Activated B cell treated with CpG ODN at 0.5 μM for 24 hours (primary cell): ENCODE measurements around the gene OVCA2. TPM values are rescaled to one million over a fixed set of nuclear protein-coding genes. Genes with fewer than 3 reads are reported as not detected.
A peak's percentile ranks its signal among the peaks of the same experiment; 100 is the strongest.

Experiments used
- ATAC-seq: fragments of 200-7000 bp; cut with Tn5 transposase; one replicate; pipeline ENCODE4 v1.10.0; 2021; ENCODE audit warnings: low read depth, mild to moderate bottlenecking, moderate library complexity
- CTCF ChIA-PET: fragments of 350-600 bp; sonication (Branson Sonifier 250); formaldehyde crosslinking; loops from one replicate; lab custom pipeline; 2021; ENCODE audit warnings: antibody characterized with exemption; lab: Charles Lee
- POLR2A ChIA-PET: fragments of 350-600 bp; sonication (Branson Sonifier 250); formaldehyde crosslinking; loops from one replicate; lab custom pipeline; 2021; ENCODE audit warnings: antibody characterized with exemption; lab: Charles Lee
- DNase-seq: peaks from one replicate; pipeline ENCODE4 v3.0.0; 2022
- H3K27ac Mint-ChIP-seq: one replicate; pipeline ENCODE4 v1.8.0; 2020; ENCODE audit warnings: mixed read lengths
- H3K27me3 Mint-ChIP-seq: one replicate; pipeline ENCODE4 v1.8.0; 2021; ENCODE audit warnings: mixed read lengths
- H3K36me3 Mint-ChIP-seq: one replicate; pipeline ENCODE4 v1.8.0; 2021; ENCODE audit warnings: low read depth, mixed read lengths
- H3K4me1 Mint-ChIP-seq: one replicate; pipeline ENCODE4 v1.8.0; 2021; ENCODE audit warnings: mixed read lengths
- H3K4me3 Mint-ChIP-seq: one replicate; pipeline ENCODE4 v1.8.0; 2020; ENCODE audit warnings: mild to moderate bottlenecking, mixed read lengths
- H3K9me3 Mint-ChIP-seq: one replicate; pipeline ENCODE4 v1.8.0; 2020; ENCODE audit warnings: mixed read lengths
- intact Hi-C: fragments of 100-400 bp; cut with micrococcal nuclease; formaldehyde crosslinking; loops from one replicate; pipeline ENCODE4 v1.15.1; 2024
- total RNA-seq: library from RNA; stranded (reverse); gene quantifications from 2 replicates; pipeline ENCODE4 v1.2.3, GENCODE V29; 2022
- TF ChIP-seq, protein P1 (sequence below): fragments of 200-600 bp; IDR thresholded peaks from one replicate; pipeline ENCODE4 v1.8.0; 2022; ENCODE audit warnings: antibody characterized with exemption, mild to moderate bottlenecking

The OVCA2 gene
- total RNA-seq, 1 donor from 2014 or later, result 29.4 TPM

DNA sequence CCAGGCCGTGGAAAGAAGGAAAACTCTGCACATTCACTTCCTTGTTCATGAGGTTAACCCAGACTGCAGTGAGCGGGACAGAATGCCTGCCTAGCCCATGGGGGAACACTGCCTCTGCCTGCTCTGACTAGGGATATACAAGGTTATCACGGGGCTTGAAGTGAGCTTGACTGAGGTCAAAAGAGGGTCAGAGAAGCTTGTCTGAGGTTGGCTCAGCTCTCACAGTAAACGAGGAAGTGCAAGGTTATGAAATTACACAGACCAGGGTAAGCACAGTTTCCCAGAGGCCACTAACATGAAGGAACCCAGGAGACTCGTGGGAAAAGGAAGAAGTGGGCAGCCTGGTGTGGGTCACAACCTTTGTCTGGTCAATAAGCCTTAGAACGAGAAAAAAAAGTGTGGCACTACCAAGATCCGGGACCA lies 41.8 kb downstream of the OVCA2 start:
- ATAC-seq (peak; percentile 36), DNase-seq (no peak)
- H3K36me3 Mint-ChIP-seq, result peaks cover 40% of the 10 kb centered on the region
- TF ChIP-seq, protein P1, sequence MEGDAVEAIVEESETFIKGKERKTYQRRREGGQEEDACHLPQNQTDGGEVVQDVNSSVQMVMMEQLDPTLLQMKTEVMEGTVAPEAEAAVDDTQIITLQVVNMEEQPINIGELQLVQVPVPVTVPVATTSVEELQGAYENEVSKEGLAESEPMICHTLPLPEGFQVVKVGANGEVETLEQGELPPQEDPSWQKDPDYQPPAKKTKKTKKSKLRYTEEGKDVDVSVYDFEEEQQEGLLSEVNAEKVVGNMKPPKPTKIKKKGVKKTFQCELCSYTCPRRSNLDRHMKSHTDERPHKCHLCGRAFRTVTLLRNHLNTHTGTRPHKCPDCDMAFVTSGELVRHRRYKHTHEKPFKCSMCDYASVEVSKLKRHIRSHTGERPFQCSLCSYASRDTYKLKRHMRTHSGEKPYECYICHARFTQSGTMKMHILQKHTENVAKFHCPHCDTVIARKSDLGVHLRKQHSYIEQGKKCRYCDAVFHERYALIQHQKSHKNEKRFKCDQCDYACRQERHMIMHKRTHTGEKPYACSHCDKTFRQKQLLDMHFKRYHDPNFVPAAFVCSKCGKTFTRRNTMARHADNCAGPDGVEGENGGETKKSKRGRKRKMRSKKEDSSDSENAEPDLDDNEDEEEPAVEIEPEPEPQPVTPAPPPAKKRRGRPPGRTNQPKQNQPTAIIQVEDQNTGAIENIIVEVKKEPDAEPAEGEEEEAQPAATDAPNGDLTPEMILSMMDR, result no peak
- CTCF ChIA-PET, result interaction anchor here (0.9 to 1.6 kb wide), 3 partner anchors 25 to 87 kb away, joined by 3 to 10 read pairs (median 5); partner anchors contain the start of gene HIC1
- POLR2A ChIA-PET, result interaction anchor here (16.3 kb wide), 1 partner anchor 17 kb away, joined by 449 read pairs; the partner anchor contains the start of gene HIC1
- no peaks in the 10 kb centered on the region for H3K9me3 Mint-ChIP-seq
- intact Hi-C loops, result loop anchor here (1.0 kb wide), 1 partner anchor 13 kb away; no protein-coding TSS in a partner anchor
- H3K4me1 Mint-ChIP-seq, result peaks cover 48% of the 10 kb centered on the region
- no peaks in the 10 kb centered on the region for H3K27me3 Mint-ChIP-seq
- peak overlapping the region; percentile 64 for H3K27ac Mint-ChIP-seq
- no peak overlapping the region for H3K4me3 Mint-ChIP-seq

DNA sequence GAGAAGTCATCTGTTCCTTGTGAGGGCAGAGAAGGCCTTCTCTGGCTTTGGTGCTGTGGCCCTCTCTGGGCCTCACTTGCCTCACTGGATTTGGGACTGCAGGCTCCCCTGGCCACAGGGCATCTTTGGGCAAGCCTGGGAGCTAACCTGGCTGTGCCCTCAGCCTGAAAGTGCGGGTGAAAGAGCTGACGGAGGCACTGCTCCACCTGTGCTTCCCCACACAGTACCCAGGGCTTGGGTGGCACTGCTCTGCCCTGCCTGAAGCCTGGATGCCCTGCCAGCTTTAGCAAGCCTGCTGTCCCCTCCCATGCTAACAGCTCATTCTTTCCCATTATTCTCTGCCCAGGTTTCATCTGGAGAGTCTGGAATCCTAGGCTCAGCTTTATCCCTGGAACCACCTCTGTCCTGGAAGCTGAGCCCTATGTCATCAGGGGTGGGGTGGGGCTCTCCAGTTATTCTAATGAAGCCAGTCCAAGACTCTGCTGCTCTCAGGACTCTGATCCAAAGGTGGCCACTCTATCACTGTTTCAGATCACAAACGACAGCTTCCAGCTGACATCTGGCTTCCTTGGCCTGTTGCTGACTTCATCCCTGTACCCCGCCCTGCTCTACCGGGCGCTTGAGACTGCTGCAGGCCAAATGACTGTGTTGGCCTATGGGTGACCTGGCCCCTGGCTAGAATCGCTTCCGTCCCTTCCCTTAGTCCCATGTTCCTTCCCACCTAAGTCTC lies 42.4 kb downstream of the OVCA2 start:
- peaks cover 36% of the 10 kb centered on the region for H3K36me3 Mint-ChIP-seq
- no peaks in the 10 kb centered on the region for H3K27me3 Mint-ChIP-seq
- no peak overlapping the region for H3K4me3 Mint-ChIP-seq
- ATAC-seq (no peak), DNase-seq (no peak)
- TF ChIP-seq, protein P1, result no peak
- H3K27ac Mint-ChIP-seq, result peak overlapping the region; percentile 64
- no peaks in the 10 kb centered on the region for H3K9me3 Mint-ChIP-seq
- H3K4me1 Mint-ChIP-seq, result peaks cover 54% of the 10 kb centered on the region
- intact Hi-C loops, result no loop called here
- CTCF ChIA-PET, result interaction anchor here (0.9 to 1.6 kb wide), 3 partner anchors 26 to 86 kb away, joined by 3 to 10 read pairs (median 5); partner anchors contain the start of gene HIC1
- POLR2A ChIA-PET, result interaction anchor here (16.3 kb wide), 1 partner anchor 18 kb away, joined by 449 read pairs; the partner anchor contains the start of gene HIC1

DNA sequence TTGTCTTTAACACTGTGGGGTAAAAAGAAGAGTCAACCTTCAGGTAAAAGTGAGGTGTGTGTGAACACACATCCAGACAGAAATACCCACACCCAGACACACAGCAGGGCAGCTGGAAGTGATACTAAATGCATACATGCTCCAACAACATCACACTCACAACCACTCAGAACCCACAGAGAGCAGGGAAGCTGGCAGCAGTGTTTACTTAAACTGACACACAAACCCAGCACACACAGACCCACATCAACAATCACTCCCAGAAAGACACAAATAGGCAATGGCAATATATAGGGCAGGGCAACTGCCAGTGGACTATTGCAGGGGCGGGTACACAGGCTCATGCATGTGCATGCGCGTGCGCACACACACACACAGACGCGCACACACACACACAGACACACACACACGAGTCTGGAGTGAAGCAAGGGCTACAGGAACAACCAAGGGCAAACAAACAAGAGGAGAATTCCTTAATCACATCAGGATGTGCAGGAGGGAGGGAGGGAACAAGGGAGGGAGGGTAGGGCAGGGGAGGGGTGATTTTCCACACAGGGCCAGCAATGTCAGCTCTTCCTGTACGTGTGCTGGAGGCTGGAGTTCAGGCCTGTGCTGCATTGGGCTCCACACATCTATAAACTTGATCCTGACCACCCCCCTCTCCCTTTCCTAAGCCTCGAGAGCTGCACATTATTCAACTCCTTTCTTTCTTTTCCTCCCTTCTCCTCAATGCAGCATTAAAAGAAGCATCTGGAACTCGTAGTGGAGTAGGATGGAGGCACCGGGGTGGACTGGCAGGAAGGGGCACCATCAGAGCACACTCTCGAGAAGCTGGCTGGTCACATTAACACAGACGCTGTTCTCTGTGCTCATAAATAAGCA lies 43.2 kb downstream of the OVCA2 start:
- Mint-ChIP-seq H3K4me1 (peaks cover 62% of the 10 kb centered on the region), H3K27me3 (no peaks in the 10 kb centered on the region), H3K36me3 (peaks cover 30% of the 10 kb centered on the region), H3K9me3 (no peaks in the 10 kb centered on the region), H3K27ac (no peak overlapping the region), H3K4me3 (no peak overlapping the region)
- DNase-seq (no peak), ATAC-seq (no peak)
- intact Hi-C loops, result loop anchor here (5.0 kb wide), 1 partner anchor 37 kb away; no protein-coding TSS in a partner anchor
- CTCF ChIA-PET, result interaction anchor here (1.6 to 7.3 kb wide), 2 partner anchors 27 to 28 kb away, joined by 10 to 98 read pairs; partner anchors contain the start of gene HIC1
- POLR2A ChIA-PET, result interaction anchor here (1.3 to 16.3 kb wide), 2 partner anchors 19 to 131 kb away, joined by 5 to 449 read pairs; partner anchors contain the start of gene HIC1
- TF ChIP-seq, protein P1, result no peak

DNA sequence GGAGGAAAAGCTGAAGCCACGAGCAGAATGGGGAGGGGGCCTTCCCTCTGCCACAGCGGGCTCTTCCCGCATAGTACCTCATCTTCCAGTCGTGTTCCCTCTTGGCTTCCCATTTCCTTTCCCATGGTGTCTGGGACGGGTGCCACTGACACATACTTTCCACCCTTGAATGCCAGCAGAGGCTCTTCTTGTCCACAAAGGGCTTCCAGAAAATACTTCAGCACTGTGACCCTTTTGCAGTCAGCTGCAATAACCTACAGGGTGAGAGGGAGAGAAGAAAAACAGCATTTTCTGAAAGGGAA lies 43.8 kb downstream of the OVCA2 start:
- intact Hi-C loops, result loop anchor here (5.0 kb wide), 1 partner anchor 37 kb away; no protein-coding TSS in a partner anchor
- CTCF ChIA-PET, result interaction anchor here (7.3 kb wide), 1 partner anchor 29 kb away, joined by 98 read pairs; the partner anchor contains the start of gene HIC1
- DNase-seq (no peak), ATAC-seq (no peak)
- peak overlapping the region; percentile 24 for H3K4me3 Mint-ChIP-seq
- POLR2A ChIA-PET, result interaction anchor here (1.3 to 16.3 kb wide), 2 partner anchors 19 to 130 kb away, joined by 5 to 449 read pairs; partner anchors contain the start of gene HIC1
- H3K36me3 Mint-ChIP-seq, result peaks cover 28% of the 10 kb centered on the region
- H3K9me3 Mint-ChIP-seq, result no peaks in the 10 kb centered on the region
- no peaks in the 10 kb centered on the region for H3K27me3 Mint-ChIP-seq
- H3K27ac Mint-ChIP-seq, result peak overlapping the region; percentile 18
- H3K4me1 Mint-ChIP-seq, result peaks cover 68% of the 10 kb centered on the region
- TF ChIP-seq, protein P1, result no peak
